HL-60 (cell line): ENCODE data around the gene PRELP.

Experiments used
- DNase-seq, 2 experiments: peaks; one replicate each; pipeline ENCODE4 v3.0.0-alpha.2; 2010 to 2020; ENCODE audit warnings: low read depth in 1 of 2, low spot score in 1 of 2
- H3K27ac ChIP-seq: fragments of 250-450 bp; sonication (Bioruptor Pico); replicated peaks from 2 replicates; pipeline ENCODE4 v1.5.1; 2020; ENCODE audit warnings: mild to moderate bottlenecking, moderate library complexity
- H3K27me3 ChIP-seq: fragments of 250-450 bp; sonication (Bioruptor Pico); 2 replicates; pipeline ENCODE4 v1.5.1; 2021; ENCODE audit warnings: mild to moderate bottlenecking, moderate library complexity; ENCODE audit not compliant: insufficient read depth, poor library complexity, severe bottlenecking
- H3K4me3 ChIP-seq: replicated peaks from 2 replicates; pipeline ENCODE4 v1.5.1; 2011; ENCODE audit warnings: mild to moderate bottlenecking, control low read depth, low read length; ENCODE audit not compliant: insufficient read depth
- GABPA ChIP-seq: IDR thresholded peaks from 2 replicates; pipeline ENCODE4 v1.6.1; 2012; ENCODE audit warnings: low read depth
- POLR2AphosphoS5 ChIP-seq: IDR thresholded peaks from 2 replicates; pipeline ENCODE4 v1.6.1; 2012; ENCODE audit warnings: low read depth
- SPI1 ChIP-seq: IDR thresholded peaks from 2 replicates; pipeline ENCODE4 v1.6.1; 2012; ENCODE audit warnings: low read depth, mild to moderate bottlenecking, borderline replicate concordance
- TF ChIP-seq, protein P1 (sequence below): IDR thresholded peaks from one replicate; pipeline ENCODE4 v1.5.1; 2011; ENCODE audit warnings: low read length, control low read depth, inconsistent platforms; ENCODE audit not compliant: insufficient read depth
- TF ChIP-seq, protein P2 (sequence below): IDR thresholded peaks from 2 replicates; pipeline ENCODE4 v1.6.1; 2012; ENCODE audit warnings: low read depth; ENCODE audit not compliant: insufficient replicate concordance

PRELP gene

DNA sequence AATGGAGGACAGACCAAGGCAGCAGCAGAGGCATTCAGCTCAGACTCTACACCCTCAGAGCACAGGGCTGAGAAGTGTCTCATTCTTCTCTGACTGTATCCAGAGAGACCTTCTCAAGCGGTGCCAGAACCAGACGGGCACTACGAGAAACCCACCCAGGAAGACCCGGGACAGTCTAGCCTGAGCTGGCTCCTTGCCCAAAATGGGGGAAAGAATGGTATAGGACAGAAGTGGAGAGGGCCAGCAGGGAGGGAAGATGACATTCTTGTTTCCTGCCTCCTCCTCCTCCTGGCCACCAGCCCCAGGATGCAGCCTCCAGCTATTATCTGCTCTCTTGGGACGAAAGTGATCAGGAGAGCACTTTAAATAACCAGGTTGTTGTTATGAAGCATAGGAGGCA, 22.6 kb upstream of the PRELP start:
- Histone ChIP-seq H3K4me3 (no peak overlapping the region), H3K27ac (no peak overlapping the region), H3K27me3 (no peaks in the 10 kb centered on the region)
- TF ChIP-seq, protein P1, sequence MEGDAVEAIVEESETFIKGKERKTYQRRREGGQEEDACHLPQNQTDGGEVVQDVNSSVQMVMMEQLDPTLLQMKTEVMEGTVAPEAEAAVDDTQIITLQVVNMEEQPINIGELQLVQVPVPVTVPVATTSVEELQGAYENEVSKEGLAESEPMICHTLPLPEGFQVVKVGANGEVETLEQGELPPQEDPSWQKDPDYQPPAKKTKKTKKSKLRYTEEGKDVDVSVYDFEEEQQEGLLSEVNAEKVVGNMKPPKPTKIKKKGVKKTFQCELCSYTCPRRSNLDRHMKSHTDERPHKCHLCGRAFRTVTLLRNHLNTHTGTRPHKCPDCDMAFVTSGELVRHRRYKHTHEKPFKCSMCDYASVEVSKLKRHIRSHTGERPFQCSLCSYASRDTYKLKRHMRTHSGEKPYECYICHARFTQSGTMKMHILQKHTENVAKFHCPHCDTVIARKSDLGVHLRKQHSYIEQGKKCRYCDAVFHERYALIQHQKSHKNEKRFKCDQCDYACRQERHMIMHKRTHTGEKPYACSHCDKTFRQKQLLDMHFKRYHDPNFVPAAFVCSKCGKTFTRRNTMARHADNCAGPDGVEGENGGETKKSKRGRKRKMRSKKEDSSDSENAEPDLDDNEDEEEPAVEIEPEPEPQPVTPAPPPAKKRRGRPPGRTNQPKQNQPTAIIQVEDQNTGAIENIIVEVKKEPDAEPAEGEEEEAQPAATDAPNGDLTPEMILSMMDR = no peak
- TF ChIP-seq SPI1 (no peak), POLR2AphosphoS5 (no peak), GABPA (no peak)
- TF ChIP-seq, protein P2, sequence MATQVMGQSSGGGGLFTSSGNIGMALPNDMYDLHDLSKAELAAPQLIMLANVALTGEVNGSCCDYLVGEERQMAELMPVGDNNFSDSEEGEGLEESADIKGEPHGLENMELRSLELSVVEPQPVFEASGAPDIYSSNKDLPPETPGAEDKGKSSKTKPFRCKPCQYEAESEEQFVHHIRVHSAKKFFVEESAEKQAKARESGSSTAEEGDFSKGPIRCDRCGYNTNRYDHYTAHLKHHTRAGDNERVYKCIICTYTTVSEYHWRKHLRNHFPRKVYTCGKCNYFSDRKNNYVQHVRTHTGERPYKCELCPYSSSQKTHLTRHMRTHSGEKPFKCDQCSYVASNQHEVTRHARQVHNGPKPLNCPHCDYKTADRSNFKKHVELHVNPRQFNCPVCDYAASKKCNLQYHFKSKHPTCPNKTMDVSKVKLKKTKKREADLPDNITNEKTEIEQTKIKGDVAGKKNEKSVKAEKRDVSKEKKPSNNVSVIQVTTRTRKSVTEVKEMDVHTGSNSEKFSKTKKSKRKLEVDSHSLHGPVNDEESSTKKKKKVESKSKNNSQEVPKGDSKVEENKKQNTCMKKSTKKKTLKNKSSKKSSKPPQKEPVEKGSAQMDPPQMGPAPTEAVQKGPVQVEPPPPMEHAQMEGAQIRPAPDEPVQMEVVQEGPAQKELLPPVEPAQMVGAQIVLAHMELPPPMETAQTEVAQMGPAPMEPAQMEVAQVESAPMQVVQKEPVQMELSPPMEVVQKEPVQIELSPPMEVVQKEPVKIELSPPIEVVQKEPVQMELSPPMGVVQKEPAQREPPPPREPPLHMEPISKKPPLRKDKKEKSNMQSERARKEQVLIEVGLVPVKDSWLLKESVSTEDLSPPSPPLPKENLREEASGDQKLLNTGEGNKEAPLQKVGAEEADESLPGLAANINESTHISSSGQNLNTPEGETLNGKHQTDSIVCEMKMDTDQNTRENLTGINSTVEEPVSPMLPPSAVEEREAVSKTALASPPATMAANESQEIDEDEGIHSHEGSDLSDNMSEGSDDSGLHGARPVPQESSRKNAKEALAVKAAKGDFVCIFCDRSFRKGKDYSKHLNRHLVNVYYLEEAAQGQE = no peak
- DNase-seq = no peak

DNA sequence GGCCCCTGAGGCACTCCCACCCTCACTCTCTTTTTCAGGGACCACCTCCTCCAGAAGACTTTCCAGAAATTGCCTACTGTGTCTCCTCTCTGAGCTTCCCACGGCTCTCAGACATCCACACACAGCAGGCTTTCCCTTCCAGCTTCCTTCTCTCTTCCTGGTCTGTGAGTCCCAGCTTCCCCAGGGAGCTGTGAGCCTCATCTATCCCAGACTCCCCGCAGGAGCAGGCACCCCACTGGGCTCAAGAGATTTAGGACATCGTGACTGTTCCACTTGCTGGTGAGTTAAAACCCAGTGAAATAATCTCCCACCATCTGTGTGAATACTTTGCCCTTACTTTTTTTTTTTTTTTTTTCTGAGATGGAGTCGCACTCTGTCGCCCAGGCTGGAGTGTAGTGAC, 22.0 kb upstream of the PRELP start:
- TF ChIP-seq, protein P1 = no peak
- no peak for TF ChIP-seq SPI1
- H3K27me3 ChIP-seq = peaks cover 3% of the 10 kb centered on the region
- no peak overlapping the region for H3K4me3 ChIP-seq
- H3K27ac ChIP-seq = no peak overlapping the region
- no peak for DNase-seq

DNA sequence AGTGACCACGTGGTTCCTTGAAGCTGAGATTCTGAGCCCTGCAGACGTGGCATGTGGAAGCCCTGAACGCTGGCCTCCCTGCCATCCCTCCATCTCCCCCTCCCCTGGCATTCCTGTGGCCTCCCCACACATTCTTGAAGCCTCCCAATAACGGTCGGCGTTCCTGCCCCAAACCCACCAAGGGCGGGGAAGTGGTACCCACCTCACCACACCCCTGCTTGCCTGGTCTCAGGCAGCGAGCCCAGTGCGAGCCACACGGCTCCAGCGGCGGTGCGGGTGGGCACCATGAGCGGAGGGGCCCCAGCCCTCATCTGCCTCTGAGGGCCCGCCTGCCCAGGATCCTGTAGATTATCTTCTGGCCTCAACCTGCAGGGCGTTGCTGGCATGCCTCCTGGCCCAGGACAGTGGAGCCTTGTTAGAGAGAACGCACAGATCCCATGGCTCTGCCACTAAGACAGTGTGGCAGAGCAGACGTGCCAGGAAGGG, 20.6 kb upstream of the PRELP start:
- no peak for DNase-seq
- TF ChIP-seq POLR2AphosphoS5 (no peak), SPI1 (no peak), GABPA (no peak)
- TF ChIP-seq, protein P1 = no peak
- TF ChIP-seq, protein P2 = no peak
- no peak overlapping the region for H3K4me3 ChIP-seq
- peaks cover 3% of the 10 kb centered on the region for H3K27me3 ChIP-seq
- H3K27ac ChIP-seq = no peak overlapping the region

DNA sequence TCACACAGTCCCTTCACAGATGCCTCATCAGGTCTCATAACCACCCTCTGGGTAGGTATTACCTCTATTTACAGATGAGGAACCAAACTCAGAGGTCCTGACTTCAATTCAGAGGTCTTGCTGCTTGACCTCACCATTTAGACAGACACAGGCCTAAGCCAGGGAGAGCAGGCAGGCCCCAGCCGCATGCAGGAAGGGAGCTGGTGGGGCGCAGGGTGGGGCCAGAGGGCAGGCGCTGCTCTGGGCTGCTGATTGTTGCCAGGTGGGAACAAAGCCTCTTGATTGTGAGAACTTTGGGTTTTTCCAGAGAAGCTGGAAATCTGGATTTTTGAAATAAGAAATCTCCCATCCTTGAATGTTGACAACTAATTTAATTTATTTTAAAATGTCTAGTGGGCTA, 19.9 kb upstream of the PRELP start:
- Histone ChIP-seq H3K27me3 (peaks cover 3% of the 10 kb centered on the region), H3K4me3 (no peak overlapping the region), H3K27ac (no peak overlapping the region)
- TF ChIP-seq, protein P2 = no peak
- no peak for DNase-seq
